HuH-7 (cell line): ENCODE measurements around the gene LMBRD2.

Experiments
- DNase-seq: peaks from one replicate; pipeline ENCODE4 v3.0.0; 2011; ENCODE audit warnings: low spot score

Gene LMBRD2

GRCh38 chr5:36108758-36109460 lies 42.8 kb downstream of the LMBRD2 start:
- DNase-seq: no peak

DNA sequence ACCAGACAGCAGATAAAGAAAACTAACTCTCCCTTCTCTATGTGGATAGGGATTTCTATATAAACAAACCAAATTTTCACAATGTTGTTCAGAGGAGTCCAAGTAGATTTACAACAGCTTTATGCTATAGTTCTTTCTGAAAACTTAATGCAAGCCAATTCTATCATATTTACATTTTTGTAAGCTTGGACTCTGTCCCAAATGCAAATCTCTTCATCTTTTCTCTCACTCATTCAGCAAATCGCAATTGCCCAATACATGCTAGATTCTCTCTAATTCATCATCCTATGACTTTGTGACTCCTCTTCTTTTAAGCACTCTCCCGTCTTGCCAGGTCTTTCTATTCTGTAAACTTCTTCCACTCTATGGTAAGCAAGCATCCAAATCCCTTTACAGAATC lies 45.9 kb downstream of the LMBRD2 start:
- DNase-seq: no peak

DNA sequence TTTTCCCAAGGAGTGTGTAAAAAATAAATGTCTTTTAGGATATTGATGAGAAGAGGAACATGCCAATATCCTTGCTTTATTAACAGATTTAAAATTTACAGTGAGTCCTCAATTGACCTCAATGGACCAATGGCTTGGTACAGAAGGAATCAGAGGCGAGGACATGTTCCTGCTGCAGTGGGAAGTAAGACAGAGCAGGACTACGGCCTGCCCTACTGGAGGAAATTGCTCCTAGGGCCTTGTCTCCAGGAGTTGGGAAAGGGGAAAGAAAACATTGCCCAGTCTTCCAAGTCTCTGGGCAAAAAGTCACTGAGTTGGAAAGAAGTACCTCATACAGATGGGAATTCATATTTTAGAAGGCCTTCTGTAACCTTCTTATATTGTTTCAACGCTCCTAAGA lies 51.9 kb downstream of the LMBRD2 start:
- DNase-seq: no peak

GRCh38 chr5:36096486-36096885 lies 55.2 kb downstream of the LMBRD2 start:
- no peak for DNase-seq

DNA sequence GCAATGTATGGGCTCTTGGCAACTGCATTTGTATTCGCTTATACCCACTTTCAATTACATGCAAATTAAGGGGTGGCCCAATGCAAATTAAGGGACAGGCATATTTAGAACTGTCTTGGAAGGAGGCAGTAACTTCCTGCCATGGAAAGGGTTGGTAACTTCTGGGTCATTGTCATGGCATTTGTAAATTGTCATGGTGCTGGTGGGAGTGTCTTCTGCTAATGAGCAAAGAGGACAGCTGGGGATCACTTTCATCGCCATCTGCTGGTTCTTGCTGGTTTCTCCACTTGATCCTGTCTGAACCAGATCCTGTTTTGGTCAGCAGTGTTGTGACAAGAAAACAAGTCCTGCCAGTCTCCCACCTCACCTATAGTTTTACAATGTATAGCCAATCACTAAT lies 61.7 kb downstream of the LMBRD2 start:
- DNase-seq: peak; percentile 31

- peak; percentile 89 for DNase-seq
Measured at GRCh38 chr5:36079200-36079781, 72.4 kb downstream of the LMBRD2 start.

DNA sequence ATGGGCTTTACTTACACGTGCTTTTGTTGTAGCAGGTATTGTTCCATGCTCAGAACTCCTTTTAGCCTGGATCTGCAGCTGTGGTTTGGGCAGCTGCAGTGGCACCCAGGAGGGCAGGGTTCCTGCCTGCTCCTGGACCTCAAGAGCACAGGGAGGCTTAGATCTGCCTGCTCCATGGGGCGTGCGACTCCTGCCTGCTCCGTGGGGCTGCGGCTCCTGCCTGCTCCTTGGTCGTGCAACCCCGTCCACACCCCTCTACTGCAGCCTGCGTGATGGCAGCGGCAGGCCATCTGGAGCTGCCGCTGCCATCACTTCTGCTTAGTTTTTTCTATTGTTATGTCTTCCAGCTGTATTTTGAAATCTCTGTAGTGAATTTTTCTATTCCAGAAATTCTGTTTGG lies 73.3 kb downstream of the LMBRD2 start:
- DNase-seq: no peak

- DNase-seq: peak; percentile 71
Measured at GRCh38 chr5:36073595-36074216, 78.0 kb downstream of the LMBRD2 start.

DNA sequence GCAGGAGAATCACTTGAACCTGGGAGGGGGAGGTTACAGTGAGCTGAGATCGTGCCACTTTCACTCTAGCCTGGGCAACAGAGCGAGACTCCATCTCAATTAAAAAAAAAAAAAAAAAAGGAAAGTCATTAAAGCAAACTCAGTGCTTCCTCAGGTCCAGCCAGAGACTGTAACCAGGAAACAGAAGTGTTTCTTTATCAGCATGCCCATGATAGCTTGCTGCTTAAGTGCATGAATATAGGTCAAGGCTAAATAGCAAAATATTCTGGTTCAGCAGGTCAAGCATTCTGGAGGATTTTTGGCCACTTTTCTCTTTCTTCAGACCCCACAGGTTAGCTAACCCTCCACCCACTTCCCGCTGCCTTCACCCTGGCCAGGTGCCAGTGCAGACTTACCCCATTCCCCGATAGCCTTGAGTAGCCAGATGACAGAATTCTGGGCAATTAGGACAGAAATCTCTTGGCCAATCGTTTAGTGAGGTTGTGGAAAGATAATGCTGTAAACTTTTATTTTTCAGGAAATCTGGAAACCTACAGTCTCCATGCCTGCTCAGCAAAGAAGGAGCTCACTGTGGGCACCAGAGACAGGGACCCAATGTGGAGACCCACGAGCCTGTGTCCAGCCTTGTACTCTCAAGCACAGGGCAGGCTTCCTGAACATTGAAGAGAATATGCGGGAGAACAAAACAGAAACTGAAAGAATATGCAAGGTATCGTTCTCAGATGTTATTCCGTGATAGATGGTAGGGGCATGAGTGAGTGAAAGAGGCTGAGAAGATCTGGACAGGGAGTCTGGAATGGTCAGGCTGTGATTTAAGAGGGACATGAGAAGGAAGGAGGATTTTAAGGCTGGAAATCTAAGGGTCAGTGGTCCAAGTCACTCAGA lies 80.8 kb downstream of the LMBRD2 start:
- no peak for DNase-seq

DNA sequence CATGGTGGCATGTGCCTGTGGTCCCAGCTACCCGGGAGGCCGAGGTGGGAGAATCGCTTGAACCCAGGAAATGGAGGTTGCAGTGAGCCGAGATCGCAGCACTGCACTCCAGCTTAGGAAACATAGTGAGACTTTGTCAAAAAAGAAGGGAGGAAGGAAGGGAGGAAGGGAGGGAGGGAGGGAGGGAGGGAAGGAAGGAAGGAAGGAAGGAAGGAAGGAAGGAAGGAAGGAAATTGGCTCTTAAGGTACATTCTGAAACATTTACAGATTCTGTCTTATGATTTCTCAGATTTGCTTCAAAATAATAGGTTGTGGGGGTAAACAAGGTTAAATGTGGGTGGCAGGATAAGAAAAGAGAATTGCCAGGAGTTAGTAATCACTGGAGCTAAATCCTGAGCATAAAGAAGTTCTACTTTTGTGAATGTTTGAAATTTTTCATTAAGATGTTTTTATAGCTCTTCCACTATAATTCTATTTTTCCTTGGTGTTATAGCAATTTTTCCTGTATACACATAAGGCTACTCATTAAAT lies 82.9 kb downstream of the LMBRD2 start:
- no peak for DNase-seq

GRCh38 chr5:36066540-36067210 lies 85.0 kb downstream of the LMBRD2 start, which contains the start of gene UGT3A2:
Gene UGT3A2 (minus strand): TSS chr5:36066882. CDS start chr5:36066789, 93 bp downstream.
- no peak for DNase-seq

- no peak for DNase-seq
Measured at GRCh38 chr5:36066001-36066539, 85.6 kb downstream of the LMBRD2 start.

- peak; percentile 66 for DNase-seq
Measured at GRCh38 chr5:36060420-36060887, 91.2 kb downstream of the LMBRD2 start.

DNA sequence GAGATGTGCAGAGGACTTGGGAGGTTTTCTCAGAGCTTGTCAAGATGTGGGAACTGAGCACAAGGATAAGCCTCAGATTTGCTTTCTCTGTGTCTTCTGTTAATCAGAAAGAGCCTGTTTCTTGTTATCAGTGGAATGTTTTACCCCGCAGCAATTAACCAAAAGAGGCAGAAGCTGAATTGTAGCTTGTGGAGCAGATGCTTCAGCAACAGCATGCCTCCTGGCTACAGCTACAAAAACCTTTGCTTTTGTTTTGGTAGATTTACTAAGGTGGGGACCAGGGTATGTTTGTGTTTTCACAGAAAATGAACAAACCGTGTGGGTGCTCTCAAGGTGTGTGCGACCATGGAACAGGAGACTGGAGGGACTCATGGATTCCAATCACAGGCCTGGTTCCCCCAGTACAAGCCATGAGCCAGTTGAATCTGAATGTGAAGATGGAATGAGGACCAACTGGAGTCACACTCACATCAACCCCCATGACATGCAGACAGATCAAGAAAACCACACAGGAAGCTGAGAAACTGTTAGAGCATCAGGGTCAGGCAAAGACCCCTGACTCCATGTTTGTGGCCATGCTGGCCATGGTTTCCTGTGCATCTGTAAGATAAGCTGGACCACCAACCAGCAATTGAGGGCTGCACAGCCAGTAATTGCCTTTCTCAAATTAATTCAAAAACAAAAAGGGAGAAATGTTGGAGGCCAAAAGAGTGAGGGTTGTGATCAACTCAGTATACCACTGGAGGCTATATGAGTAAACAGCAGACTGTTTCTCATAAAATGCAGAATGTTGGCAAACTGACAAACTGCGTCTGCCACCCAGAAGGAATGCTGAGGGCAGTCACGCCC lies 91.9 kb downstream of the LMBRD2 start:
- DNase-seq: no peak

GRCh38 chr5:36058776-36059175 lies 92.9 kb downstream of the LMBRD2 start:
- DNase-seq: no peak

GRCh38 chr5:36057386-36057785 lies 94.3 kb downstream of the LMBRD2 start:
- no peak for DNase-seq

DNA sequence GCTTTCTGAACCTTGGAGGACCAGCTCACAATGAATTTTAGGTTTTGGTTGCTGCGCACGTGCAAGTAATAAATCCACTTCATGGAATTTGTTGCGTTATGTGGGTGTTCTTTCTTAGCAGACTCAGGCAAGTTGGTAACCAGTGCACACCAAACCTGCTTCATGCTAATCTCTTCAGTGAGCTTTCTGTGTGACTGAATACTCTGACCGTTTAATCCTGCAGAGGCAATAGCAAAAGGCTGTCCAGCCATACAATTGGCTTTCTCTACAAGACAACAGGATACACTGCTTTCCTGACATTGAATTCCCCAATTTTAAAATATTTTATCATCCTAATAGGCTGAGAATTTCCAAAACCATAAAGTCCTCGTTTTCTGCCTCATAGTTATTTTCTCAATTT lies 95.3 kb downstream of the LMBRD2 start:
- no peak for DNase-seq

DNA sequence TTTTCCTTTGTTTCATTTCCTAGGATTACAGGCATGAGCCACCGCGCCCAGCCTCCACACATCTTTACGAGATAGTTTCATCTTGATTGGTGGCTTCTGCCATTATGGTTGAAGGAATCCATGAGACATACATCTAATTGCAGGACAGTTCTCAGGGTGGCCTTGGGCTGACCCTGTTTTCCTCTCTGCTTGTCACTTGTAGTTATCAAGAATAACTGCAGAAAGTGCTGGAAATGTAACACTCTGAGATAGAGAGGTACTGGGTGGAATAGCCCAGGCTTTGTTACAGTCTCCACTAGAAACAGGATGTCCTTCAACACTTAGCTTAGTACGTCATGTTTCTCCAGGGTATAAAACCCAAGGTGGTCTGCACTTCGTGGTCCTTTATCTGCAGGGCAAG lies 95.7 kb downstream of the LMBRD2 start:
- DNase-seq: no peak

GRCh38 chr5:36054647-36055046 lies 97.0 kb downstream of the LMBRD2 start:
- no peak for DNase-seq

DNA sequence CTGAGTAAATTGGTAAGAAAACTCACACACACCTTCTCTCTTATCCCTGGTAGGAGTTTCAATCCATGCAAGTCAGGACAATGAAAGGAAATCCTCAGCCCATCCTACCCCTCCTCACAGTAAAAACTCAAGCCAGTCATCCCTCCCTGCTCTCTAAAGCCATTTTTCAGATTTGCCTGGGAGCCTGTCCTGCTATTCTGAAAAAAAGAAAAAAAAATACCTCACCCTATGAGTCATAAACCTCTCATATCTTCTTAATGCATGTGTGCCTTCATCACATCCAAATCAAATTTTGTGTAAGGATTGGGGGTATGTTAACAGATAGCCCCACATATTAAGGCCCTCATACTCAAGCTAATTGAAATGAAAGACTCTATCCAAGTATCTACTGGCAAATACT lies 99.1 kb downstream of the LMBRD2 start:
- DNase-seq: no peak
